Hepatocyte (in vitro differentiated cells): Measurements from ENCODE around the gene CEP128.

Source experiments
- CTCF ChIP-seq: fragments of 200-600 bp; sonication (generic); IDR thresholded peaks from 2 replicates; pipeline ENCODE4 v1.5.1; 2016; ENCODE audit warnings: antibody characterized with exemption, mild to moderate bottlenecking; ENCODE audit not compliant: poor library complexity
- EZH2 ChIP-seq: fragments of 200-600 bp; sonication (generic); IDR thresholded peaks from 2 replicates; pipeline ENCODE4 v1.6.1; 2016; ENCODE audit warnings: antibody characterized with exemption, mild to moderate bottlenecking, borderline replicate concordance

GRCh38 chr14:80958226-80958625, 16.7 kb upstream of the CEP128 start:
- TF ChIP-seq CTCF (no peak), EZH2 (no peak)
